Measurements from ENCODE around the gene ENC1.

GRCh38 chr5:74633695-74634094 is 6.8 kb downstream of the ENC1 start:
- TF ChIP-seq POLR2A (IDR thresholded peaks at IDR 0.05) (no peak), CTCF (IDR thresholded peaks at IDR 0.05) (no peak)
